Tibial artery (tissue), 4 donors: ENCODE data around the gene ERP29.
"Not testable (repeated sequence)": the region's sequence is repeated elsewhere in the genome, so short reads cannot be mapped to it uniquely, and the experiment has no call there.

Source experiments
- DNase-seq, 2 donors: peaks; one replicate each; pipeline ENCODE4 v3.0.0-alpha.2; 2019
- H3K27ac ChIP-seq, 2 donors: fragments of 200-600 bp; sonication (generic) in 1 of 2; 1 replicate in 1 of 2; 2 replicates in 1 of 2; pipeline ENCODE4 v1.5.1; 2018 to 2019; ENCODE audit warnings: mild to moderate bottlenecking in 1 of 2
- H3K27me3 ChIP-seq, 2 donors: fragments of 200-600 bp; sonication (generic) in 1 of 2; one replicate each; pipeline versions ENCODE4 v1.5.1 to v1.6.0; 2016 to 2019
- H3K36me3 ChIP-seq, 3 donors: fragments of 200-600 bp; sonication (generic) in 2 of 3; one replicate each; pipeline ENCODE4 v1.5.1; 2016 to 2019; ENCODE audit warnings: mild to moderate bottlenecking in 2 of 3
- H3K4me1 ChIP-seq, 4 donors: fragments of 200-600 bp; sonication (generic) in 2 of 4; 1 replicate in 3 of 4; 2 replicates in 1 of 4; pipeline ENCODE4 v1.5.1; 2016 to 2019
- H3K4me3 ChIP-seq, 2 donors: fragments of 200-600 bp; sonication (generic) in 1 of 2; 1 replicate in 1 of 2; 2 replicates in 1 of 2; pipeline ENCODE4 v1.5.1; 2018 to 2019; ENCODE audit warnings: mild to moderate bottlenecking in 2 of 2
- H3K9me3 ChIP-seq, 3 donors: fragments of 200-600 bp; sonication (generic) in 1 of 3; one replicate each; pipeline ENCODE4 v1.5.1; 2016 to 2019
- CTCF ChIP-seq, 2 experiments: fragments of 200-600 bp in 1 of 2; fragments of 450-650 bp in 1 of 2; IDR thresholded peaks; one replicate each; pipeline ENCODE4 v1.5.1; 2017 to 2019; ENCODE audit warnings: antibody characterized with exemption in 2 of 2, mild to moderate bottlenecking in 1 of 2, moderate library complexity in 1 of 2
- intact Hi-C: fragments of 100-400 bp; cut with DNase I; formaldehyde crosslinking; loops from one replicate; pipeline ENCODE4 v1.15.0; 2023; ENCODE audit warnings: low total_unique reads

Gene ERP29

GRCh38 chr12:112005419-112006395, 7.5 kb upstream of the ERP29 start:
- Histone ChIP-seq H3K9me3 (no peaks in the 10 kb centered on the region), H3K4me3 (peak overlapping the region in 1 of 2 donors; percentile 3), H3K27ac (no peak overlapping the region), H3K4me1 (peaks cover 0 to 17% (median 7%) of the 10 kb centered on the region in 4 donors), H3K27me3 (no peaks in the 10 kb centered on the region), H3K36me3 (peaks cover 0 to 7% (median 0%) of the 10 kb centered on the region in 3 donors)
- DNase-seq: no peak
- no peak for TF ChIP-seq CTCF (IDR thresholded peaks at IDR 0.05)
- intact Hi-C loops: no loop called here

- Histone ChIP-seq H3K27me3 (no peaks in the 10 kb centered on the region), H3K9me3 (no peaks in the 10 kb centered on the region), H3K4me3 (no peak overlapping the region), H3K27ac (no peak overlapping the region), H3K36me3 (no peaks in the 10 kb centered on the region), H3K4me1 (peaks cover 5 to 22% (median 15%) of the 10 kb centered on the region in 4 donors)
- no peak for DNase-seq
- no peak for TF ChIP-seq CTCF (IDR thresholded peaks at IDR 0.05)
- intact Hi-C loops: no loop called here
Observed at GRCh38 chr12:112007945-112008344, 5.3 kb upstream of the ERP29 start.

DNA sequence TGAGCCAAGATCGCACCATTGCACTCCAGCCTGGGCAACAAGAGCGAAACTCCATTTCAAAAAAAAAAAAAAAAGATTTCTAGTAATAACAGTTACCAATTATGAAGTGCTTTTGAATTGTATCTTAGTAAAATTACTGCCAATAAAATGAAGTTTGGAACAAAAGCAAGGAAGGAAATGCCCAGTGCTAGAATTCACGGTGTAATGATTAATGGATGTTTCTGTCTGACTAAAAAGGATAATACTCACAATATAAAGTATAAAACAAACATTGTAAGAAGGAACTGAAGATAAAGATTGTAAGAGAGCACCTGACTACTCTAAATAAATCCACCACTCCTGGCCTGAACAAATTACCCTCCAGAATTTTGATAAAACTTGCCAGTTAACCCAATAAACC, 4.3 kb upstream of the ERP29 start:
- Histone ChIP-seq H3K36me3 (no peaks in the 10 kb centered on the region), H3K4me1 (peaks cover 5 to 23% (median 15%) of the 10 kb centered on the region in 4 donors), H3K4me3 (no peak overlapping the region), H3K27me3 (no peaks in the 10 kb centered on the region), H3K9me3 (no peaks in the 10 kb centered on the region), H3K27ac (no peak overlapping the region)
- no peak for TF ChIP-seq CTCF (IDR thresholded peaks at IDR 0.05)
- intact Hi-C loops: no loop called here
- no peak for DNase-seq

- intact Hi-C loops, H3K4me3 ChIP-seq, H3K27ac ChIP-seq, H3K27me3 ChIP-seq, DNase-seq, H3K9me3 ChIP-seq, H3K36me3 ChIP-seq: not testable (repeated sequence)
- H3K4me1 ChIP-seq: peaks cover 5 to 29% (median 20%) of the 10 kb centered on the region in 4 donors
Observed at GRCh38 chr12:112009596-112009995, 3.6 kb upstream of the ERP29 start.

GRCh38 chr12:112010415-112011344, 2.5 kb upstream of the ERP29 start:
- intact Hi-C loops: loop anchor here (5.0 kb wide), 2 partner anchors 73 to 168 kb away; partner anchors contain the start of gene MAPKAPK5
- H3K4me3 ChIP-seq: no peak overlapping the region
- no peak overlapping the region for H3K27ac ChIP-seq
- H3K27me3 ChIP-seq: no peaks in the 10 kb centered on the region
- no peaks in the 10 kb centered on the region for H3K36me3 ChIP-seq
- H3K9me3 ChIP-seq: no peaks in the 10 kb centered on the region
- no peak for DNase-seq
- peaks cover 5 to 35% (median 25%) of the 10 kb centered on the region in 4 donors for H3K4me1 ChIP-seq
- no peak for TF ChIP-seq CTCF (IDR thresholded peaks at IDR 0.05)
